Effector memory CD4-positive, alpha-beta T cell (primary cell): ENCODE results near the gene MYL2.

Experiments used
- DNase-seq, 3 donors: peaks; one replicate each; pipeline ENCODE4 v3.0.0-alpha.2; 2020
- H3K27ac ChIP-seq: 2 replicates; pipeline ENCODE4 v1.7.0; 2013; ENCODE audit warnings: mild to moderate bottlenecking, low read length, moderate library complexity; ENCODE audit not compliant: insufficient read depth, poor library complexity, severe bottlenecking
- H3K27me3 ChIP-seq: replicated peaks from 2 replicates; pipeline ENCODE4 v1.7.0; 2013; ENCODE audit warnings: mild to moderate bottlenecking, low read length; ENCODE audit not compliant: insufficient read depth, control insufficient read depth, poor library complexity, severe bottlenecking
- H3K36me3 ChIP-seq: 2 replicates; pipeline ENCODE4 v1.7.0; 2013; ENCODE audit warnings: mild to moderate bottlenecking, low read length, moderate library complexity; ENCODE audit not compliant: control insufficient read depth, insufficient read depth
- H3K4me1 ChIP-seq: 2 replicates; pipeline ENCODE4 v1.7.0; 2013; ENCODE audit warnings: low read length, mild to moderate bottlenecking; ENCODE audit not compliant: control insufficient read depth, insufficient read depth, poor library complexity, severe bottlenecking
- H3K4me3 ChIP-seq: 2 replicates; pipeline ENCODE4 v1.7.0; 2013; ENCODE audit warnings: low read length, low read depth, mild to moderate bottlenecking; ENCODE audit not compliant: insufficient read depth, poor library complexity, severe bottlenecking
- H3K9me3 ChIP-seq: 2 replicates; pipeline ENCODE4 v1.7.0; 2013; ENCODE audit warnings: mild to moderate bottlenecking, low read length, moderate library complexity; ENCODE audit not compliant: control insufficient read depth

The MYL2 gene

DNA sequence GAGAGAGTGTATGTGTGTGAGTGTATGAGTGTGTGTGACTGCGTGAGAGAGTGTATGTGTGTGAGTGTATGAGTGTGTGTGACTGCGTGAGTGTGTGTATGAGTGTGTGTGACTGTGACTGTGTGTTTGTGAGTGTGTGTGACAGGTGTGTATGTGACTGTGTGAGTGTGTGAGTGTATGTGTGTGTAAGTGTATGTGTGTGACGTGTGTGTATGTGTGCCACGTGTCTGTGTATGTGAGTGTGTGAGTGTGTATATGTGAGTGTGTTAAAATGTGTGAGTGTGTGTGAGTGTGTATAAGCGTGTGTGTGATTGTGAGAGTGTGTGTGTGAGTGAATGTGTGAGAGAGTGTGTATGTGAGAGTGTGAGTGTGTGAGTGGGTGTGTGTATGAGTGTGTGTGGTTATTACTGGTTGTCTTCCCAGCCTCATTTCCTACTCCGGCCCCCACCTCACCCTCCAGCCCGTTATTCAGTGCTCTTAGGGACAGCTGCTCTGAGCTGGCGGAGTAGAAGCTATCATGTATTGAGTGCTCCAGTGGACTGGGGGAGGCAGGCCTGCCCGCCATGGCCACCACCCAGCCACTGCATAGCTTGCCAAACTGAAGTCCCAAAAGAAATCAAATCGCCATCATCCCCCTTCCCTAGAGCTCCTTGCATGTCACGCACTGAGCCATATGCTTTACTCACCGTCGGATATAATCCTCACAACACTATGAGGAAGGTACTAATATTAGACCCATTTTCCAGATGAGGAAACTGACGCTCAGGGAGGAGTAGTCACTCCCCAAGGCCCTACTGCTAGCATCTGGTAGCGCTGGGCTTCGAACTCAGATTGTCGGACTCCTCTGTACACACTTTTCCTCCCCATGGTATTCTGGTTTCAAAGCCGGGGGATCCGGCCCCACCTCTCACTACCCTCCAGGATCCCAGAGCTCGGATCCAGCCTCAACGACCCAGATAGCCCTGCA is 10.3 kb upstream of the MYL2 start:
- DNase-seq: no peak
- Histone ChIP-seq H3K36me3 (no peaks in the 10 kb centered on the region), H3K9me3 (no peaks in the 10 kb centered on the region), H3K27me3 (no peaks in the 10 kb centered on the region), H3K27ac (no peak overlapping the region), H3K4me3 (no peak overlapping the region), H3K4me1 (no peaks in the 10 kb centered on the region)

DNA sequence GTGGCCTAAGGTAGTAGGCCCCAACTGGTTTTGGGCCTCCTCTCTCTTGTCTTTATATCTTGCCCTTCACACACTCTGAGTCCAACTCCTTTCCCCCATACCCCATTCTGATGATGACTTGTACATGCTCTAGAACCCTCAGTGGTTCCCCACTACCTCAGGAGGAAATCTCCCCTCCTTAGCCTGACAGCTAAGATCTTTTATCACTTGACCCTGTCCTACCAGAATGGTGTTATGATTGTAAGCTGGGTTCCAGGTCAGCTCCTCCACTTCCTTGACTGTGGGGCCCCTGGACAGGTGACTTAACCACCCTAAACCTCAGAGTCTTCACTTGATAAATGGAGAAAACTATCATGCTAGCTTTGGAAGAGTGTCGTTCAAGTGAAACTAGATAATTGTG is 9.4 kb upstream of the MYL2 start:
- no peak overlapping the region for H3K4me3 ChIP-seq
- H3K9me3 ChIP-seq: no peaks in the 10 kb centered on the region
- H3K36me3 ChIP-seq: no peaks in the 10 kb centered on the region
- H3K27ac ChIP-seq: no peak overlapping the region
- H3K27me3 ChIP-seq: no peaks in the 10 kb centered on the region
- no peaks in the 10 kb centered on the region for H3K4me1 ChIP-seq
- DNase-seq: no peak

DNA sequence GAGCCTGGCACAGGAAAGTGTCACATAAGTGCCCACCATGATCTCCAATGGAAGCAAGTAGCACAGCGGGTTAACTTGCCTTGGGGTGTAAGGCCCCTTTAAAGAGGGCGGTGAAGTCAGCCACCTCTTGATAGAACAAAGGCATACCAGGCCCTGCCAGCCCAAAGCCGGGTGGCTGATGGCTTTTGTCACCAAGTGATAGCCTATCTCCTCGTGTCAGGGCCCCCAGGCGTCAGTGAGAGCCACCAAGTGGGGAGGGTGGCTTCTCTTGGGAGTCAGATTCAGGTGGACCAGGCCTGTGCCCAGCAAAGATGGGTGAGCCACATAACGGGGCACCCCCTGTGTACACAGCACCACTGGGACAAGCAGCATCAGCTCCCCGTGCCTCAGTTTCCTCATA is 8.3 kb upstream of the MYL2 start:
- no peak for DNase-seq
- H3K9me3 ChIP-seq: no peaks in the 10 kb centered on the region
- no peaks in the 10 kb centered on the region for H3K36me3 ChIP-seq
- H3K4me3 ChIP-seq: no peak overlapping the region
- no peaks in the 10 kb centered on the region for H3K27me3 ChIP-seq
- H3K4me1 ChIP-seq: no peaks in the 10 kb centered on the region
- H3K27ac ChIP-seq: no peak overlapping the region

DNA sequence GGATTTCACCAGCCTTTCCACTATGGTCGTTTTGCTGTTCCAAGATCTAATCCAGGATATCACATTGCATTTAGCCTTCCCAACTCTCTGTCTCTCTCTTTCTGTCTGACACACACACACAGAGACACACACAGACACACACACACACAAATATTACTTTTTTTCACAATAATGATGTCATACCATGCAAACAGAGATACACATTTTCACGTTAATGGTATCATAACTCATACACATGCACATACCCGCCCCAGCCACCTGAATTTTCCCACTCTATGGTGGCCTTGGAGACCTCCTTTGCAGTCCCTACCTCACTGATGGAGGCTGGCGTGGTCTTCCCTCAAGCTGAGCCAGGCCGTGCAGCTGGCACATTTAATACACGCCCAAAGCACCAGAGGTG is 7.2 kb upstream of the MYL2 start:
- no peak overlapping the region for H3K27ac ChIP-seq
- H3K9me3 ChIP-seq: no peaks in the 10 kb centered on the region
- H3K4me1 ChIP-seq: no peaks in the 10 kb centered on the region
- H3K4me3 ChIP-seq: no peak overlapping the region
- no peaks in the 10 kb centered on the region for H3K36me3 ChIP-seq
- H3K27me3 ChIP-seq: no peaks in the 10 kb centered on the region
- no peak for DNase-seq

DNA sequence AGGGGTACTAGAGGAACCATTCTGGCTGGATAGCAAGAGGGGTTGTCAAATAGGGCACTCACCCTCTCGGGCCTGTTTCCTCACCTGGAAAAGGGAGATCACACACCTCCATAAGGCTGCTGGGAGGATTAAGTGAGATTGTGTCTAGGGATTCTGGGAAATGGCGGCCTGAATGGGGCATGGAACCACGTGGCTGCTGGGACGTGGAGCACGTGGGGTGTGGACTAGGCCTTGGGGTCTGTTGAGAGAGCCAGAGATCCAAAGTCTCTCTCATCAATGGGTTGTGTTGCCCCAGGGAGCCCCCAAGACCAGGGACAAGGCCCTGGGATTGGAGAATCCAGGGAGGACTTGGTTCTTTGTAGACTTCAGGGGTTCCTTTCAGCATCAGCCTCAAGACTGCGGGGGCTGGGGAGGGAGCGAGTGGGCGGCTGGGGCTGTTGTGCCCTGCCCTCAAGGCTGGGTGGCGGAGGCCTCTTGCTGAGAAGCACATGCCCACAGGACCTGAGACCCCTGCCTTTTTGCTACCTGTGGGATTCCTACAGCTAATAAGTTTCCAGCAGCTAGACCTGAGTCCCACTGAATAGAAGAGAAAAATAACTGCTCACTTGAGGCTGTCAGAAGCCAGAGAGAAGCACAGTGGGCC is 3.4 kb upstream of the MYL2 start:
- Histone ChIP-seq H3K4me3 (no peak overlapping the region), H3K36me3 (no peaks in the 10 kb centered on the region), H3K4me1 (no peaks in the 10 kb centered on the region), H3K9me3 (no peaks in the 10 kb centered on the region), H3K27me3 (no peaks in the 10 kb centered on the region), H3K27ac (no peak overlapping the region)
- DNase-seq: no peak

DNA sequence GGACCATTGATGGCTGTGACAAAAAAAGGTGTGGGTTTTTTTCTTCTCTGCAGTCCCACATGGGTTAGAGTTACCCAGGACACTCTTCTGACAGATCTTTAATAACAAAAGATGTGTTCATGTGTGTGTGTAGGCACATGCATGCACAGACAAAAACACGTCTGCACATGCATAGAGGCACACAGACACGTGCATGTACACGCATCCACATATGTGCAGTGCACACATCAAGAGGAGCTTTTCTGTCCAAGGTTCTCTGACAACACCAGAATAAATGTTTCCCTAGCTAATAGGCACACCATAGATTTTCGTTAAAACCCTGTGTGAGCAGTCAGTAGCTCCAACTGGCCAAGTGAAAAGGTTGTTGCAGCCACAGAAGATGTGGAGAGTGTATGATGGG is 2.8 kb upstream of the MYL2 start:
- no peaks in the 10 kb centered on the region for H3K9me3 ChIP-seq
- no peak for DNase-seq
- H3K36me3 ChIP-seq: no peaks in the 10 kb centered on the region
- no peak overlapping the region for H3K4me3 ChIP-seq
- no peak overlapping the region for H3K27ac ChIP-seq
- no peaks in the 10 kb centered on the region for H3K27me3 ChIP-seq
- H3K4me1 ChIP-seq: no peaks in the 10 kb centered on the region

DNA sequence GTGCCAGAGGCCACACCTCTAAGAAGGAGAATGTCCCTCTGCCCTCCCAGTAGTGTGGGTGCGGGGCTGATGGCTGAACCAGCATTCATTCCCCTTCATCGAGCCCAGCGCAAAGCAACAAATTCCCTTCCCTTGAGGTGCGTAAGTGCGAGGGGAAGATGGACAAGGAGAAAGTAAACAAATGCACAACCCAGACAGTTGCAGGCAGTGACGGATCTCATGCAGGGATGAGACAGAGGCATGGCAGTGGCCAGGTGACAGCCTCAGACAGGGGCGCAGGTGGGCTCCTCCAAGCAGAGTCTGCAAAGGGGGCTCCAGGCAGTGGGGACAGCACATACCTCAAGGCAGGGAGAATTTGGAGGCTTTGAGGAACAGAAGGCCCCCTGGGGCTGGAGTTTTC is 2.3 kb upstream of the MYL2 start:
- DNase-seq: no peak
- no peaks in the 10 kb centered on the region for H3K27me3 ChIP-seq
- no peak overlapping the region for H3K4me3 ChIP-seq
- H3K36me3 ChIP-seq: no peaks in the 10 kb centered on the region
- H3K9me3 ChIP-seq: no peaks in the 10 kb centered on the region
- H3K4me1 ChIP-seq: no peaks in the 10 kb centered on the region
- H3K27ac ChIP-seq: no peak overlapping the region

DNA sequence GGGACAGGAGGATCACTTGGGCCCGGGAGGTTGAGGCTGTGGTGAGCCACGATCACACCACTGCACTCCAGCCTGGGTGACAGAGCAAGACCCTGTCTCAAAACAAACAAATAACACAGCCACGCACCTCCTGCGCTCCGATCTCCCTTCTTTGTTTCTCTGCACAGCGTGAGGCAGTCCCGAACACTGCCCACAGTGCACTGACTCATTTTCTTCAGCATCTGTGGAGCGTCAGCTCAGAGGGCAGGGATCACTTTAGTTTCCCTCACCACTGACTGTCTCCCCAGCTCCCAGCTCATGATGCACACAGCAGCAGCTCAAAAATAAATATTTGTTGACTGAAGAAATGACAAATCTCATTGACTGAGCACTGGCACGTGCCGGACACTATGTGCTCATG is 883 bp upstream of the MYL2 start:
- H3K9me3 ChIP-seq: no peaks in the 10 kb centered on the region
- no peaks in the 10 kb centered on the region for H3K36me3 ChIP-seq
- H3K4me3 ChIP-seq: no peak overlapping the region
- H3K27me3 ChIP-seq: no peaks in the 10 kb centered on the region
- no peak for DNase-seq
- no peak overlapping the region for H3K27ac ChIP-seq
- no peaks in the 10 kb centered on the region for H3K4me1 ChIP-seq

DNA sequence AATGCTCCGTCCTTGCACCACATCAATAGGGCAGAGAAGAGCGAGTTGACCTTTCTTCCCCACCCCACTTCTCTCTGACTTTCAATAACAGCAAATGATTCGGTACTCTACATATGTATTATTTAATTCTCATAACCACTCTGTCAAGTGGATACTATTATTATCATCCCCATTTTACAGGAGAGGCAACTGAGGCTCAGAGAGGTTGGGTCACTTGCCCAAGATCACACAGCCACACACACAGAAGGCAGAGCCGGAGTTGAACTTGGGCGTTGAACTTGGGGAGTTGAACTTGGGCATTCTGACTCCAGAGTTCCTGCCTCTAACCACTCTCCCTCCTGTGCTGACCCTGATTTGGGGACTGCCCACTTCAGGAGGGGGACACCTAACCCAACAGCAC is 659 bp downstream of the MYL2 start:
- H3K4me3 ChIP-seq: no peak overlapping the region
- DNase-seq: no peak
- H3K36me3 ChIP-seq: no peaks in the 10 kb centered on the region
- no peaks in the 10 kb centered on the region for H3K27me3 ChIP-seq
- no peaks in the 10 kb centered on the region for H3K4me1 ChIP-seq
- no peaks in the 10 kb centered on the region for H3K9me3 ChIP-seq
- H3K27ac ChIP-seq: no peak overlapping the region

DNA sequence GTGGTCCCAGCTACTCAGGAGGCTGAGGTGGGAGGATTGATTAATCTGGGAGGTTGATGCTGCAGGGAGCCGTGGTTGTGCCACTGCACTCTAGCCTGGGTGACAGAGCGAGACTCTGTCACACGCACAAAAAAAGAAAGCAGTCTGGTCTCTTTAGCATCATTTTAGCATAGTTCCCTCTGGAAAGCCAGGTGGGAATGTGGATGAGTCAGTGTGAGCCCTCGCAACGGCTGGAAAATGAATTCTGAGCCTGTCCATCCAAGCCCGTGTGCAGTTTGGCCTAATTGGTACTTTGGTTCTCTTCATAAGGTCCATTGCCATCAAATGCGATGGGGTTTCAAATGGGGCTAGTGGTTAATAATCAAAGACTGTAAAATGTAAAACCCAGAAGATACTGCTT is 2.4 kb downstream of the MYL2 start:
- H3K9me3 ChIP-seq: no peaks in the 10 kb centered on the region
- no peak overlapping the region for H3K27ac ChIP-seq
- DNase-seq: no peak
- no peaks in the 10 kb centered on the region for H3K4me1 ChIP-seq
- no peak overlapping the region for H3K4me3 ChIP-seq
- no peaks in the 10 kb centered on the region for H3K36me3 ChIP-seq
- no peaks in the 10 kb centered on the region for H3K27me3 ChIP-seq
